Activated CD4-positive, alpha-beta T cell treated with anti-CD3 and anti-CD28 coated beads, Interleukin-2, amount 50 U/mL, for 1 hour (primary cell): Measurements from ENCODE around the gene CFAP221.

Source experiments
- DNase-seq: peaks from one replicate; pipeline ENCODE4 v3.0.0-alpha.2; 2020

CFAP221 gene

DNA sequence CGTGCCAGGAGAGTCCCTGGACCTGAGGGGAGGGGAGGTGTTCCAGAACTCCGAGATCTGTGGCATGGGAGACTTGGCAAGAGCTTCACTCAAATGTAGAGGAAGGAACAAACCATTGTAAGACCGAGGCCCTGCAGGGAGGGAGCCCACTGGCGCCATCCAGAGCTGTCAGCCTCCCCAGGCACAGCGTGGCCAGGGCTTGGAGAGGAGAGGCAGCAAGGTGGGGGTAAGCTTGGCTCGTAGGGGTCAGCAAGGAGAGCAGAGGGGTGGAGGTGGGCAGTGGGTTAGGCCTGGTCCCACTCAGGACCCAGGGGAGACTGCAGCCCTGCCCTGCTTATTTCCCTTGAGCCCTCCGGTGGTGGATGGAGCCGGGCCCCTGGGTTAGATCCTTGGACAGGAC lies 138.3 kb downstream of the CFAP221 start:
- DNase-seq, result no peak

GRCh38 chr2:119683074-119683712 lies 138.9 kb downstream of the CFAP221 start:
- DNase-seq, result no peak

DNA sequence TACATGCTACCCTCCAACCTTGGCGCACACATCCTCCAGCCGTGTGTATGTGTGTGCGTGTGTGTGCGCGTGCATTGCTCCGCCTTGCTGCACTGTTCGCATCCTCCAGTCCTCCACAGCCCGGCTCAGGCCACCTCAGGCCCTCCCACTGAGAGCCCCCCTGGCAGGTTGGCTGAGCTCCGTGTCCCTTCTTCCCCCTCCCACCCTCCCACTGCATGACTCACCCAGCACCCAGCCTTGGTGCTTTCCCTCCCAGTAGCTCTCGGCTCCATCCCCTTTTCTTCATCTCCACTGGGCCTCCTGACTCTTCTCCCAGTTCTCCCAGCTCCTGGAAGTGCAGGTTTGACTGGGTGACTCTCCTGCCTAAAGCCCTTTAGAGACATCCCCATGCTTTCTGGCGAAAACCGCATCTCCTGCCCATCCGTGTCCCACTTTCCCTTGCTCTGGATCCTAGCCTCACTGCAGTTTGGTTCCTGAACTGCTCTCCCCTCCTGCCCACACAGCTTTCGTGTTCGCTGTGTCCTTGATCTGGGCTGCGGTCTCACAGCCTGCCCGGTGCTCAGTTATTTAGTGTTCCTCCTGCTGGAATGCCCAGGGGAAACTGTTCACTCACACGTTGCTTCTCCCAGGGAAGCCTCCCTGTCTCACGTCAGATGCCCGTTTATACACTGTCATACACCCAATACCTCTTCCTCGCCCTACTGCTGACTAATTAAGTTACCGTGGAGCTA lies 139.6 kb downstream of the CFAP221 start:
- no peak for DNase-seq

GRCh38 chr2:119684518-119684917 lies 140.3 kb downstream of the CFAP221 start:
- DNase-seq, result no peak

DNA sequence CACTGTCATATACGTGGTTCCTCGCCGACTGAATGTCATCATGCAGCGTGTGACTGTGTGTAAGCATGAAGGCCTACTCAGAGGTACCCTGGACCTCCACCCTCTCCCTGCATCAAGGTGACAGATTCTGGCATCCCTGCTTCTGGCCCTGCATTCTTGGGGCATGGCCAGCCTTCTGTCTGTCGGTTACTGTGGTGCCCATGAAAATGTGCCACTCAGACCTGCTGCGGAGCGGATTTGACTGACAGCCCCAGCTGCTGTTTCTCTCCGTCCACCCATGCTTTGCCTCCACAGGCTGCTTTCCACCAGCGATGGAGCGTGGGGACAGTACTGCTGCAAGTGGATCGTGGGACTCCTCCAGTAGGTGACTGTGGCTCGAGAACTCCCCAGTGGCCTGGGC lies 144.4 kb downstream of the CFAP221 start:
- DNase-seq, result no peak

DNA sequence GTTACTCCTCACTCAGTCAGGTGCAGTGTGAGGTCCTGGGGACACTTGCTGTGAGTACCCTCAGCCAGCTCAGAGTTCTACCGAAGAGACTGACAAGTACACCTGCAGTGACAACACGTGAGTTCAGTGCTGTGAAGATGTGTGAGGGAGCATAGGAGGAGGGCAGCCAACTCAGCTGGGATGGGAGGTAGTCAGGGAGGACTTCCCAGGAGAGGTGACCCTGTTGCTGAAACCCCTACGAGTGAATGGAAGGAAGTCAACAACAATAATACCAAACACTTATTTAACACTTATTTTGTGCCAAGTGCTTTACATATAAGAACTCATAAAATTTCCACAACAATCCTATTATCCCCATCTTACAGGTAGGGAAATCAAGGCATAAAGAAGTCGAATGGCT lies 145.0 kb downstream of the CFAP221 start:
- no peak for DNase-seq

GRCh38 chr2:119691189-119691588 lies 146.9 kb downstream of the CFAP221 start:
- DNase-seq, result no peak

DNA sequence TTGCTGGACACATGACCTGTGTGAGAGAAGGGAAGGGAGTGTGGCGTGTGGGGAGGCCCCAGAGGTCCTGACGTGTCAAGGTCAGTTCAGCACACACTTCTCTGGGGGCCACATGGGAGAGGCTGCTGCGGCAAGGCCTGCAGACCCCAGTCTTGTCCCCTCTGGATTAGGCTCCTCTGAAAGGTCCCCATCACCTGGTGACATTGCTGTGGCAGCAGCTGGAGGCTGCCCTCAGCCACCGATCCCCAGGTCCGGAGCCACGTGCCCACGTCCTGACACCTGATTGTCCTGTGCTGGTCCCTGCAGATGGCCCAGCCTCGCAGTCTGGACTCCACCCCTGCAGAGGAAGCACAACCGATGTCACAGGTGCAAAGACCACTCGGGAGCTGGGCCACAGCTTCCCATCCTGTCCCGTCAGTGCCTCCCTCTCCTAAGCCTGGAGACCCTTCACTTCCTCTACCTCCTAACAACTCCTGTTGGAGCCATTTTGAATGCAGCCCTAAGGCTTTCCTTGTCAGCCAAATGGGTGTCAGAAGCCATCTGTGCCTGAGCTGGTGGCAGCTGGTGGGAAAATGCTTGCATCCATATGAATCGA lies 147.5 kb downstream of the CFAP221 start:
- DNase-seq, result no peak

DNA sequence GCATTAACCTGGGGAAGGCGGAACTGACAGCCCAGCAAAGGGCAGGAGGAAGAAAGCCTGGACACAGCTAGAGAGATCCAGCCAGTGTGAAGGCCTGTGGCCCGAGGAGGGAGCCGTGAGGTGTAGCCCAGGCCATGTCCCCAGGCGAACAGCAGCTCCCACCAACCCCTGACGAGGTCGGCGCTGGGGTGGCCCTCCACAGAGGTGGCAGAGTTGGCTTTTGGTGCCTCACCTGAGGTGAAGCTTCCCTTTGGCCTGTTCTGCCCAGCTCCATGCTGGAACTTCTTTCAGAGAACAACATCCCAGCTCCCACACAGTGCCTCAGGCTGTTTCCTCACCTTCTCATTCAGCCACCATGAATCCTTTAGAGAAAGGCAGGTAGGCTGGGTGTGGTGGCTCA lies 148.1 kb downstream of the CFAP221 start:
- DNase-seq, result no peak

DNA sequence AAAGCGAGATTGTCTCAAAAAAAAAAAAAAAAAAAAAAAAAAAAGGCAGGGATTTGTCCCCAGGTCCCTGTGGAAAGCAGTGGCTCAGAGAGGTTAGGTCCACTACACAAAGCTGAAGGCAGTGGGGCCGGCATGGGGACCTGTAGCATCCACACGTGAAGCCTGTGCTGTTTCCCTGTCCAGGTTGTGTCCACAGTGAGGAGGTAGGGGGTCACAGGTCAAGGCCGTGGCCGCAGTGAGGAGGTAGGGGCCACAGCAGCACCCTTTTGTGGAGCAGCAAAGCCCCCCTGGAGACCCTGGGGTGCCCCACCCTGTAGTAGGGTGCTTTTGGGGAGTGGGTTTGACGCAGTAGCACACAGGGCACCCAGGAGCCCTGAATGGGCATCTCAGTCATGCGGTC lies 148.7 kb downstream of the CFAP221 start:
- DNase-seq, result no peak

DNA sequence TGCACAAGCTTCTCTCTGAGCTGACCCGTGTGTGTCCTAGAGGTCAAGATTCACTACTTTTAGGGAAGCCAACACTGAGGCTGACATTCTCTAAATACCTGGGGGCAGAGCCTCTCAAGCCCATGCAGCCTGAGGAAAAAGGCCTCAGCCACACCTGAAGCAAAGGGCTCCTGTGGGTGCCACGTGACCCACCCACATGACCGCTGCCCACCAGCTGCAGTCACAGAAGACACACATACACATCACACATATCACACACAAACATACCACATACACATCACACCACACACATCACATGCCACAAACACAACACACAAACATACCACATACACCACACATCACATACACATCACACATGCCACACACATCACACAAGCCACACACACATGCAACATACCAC lies 149.3 kb downstream of the CFAP221 start:
- no peak for DNase-seq

- no peak for DNase-seq
Measured at GRCh38 chr2:119693967-119694366, 149.7 kb downstream of the CFAP221 start.

GRCh38 chr2:119694470-119694844 lies 150.2 kb downstream of the CFAP221 start:
- DNase-seq, result no peak

- DNase-seq, result peak; percentile 17
Measured at GRCh38 chr2:119694845-119695521, 150.7 kb downstream of the CFAP221 start.

GRCh38 chr2:119696005-119696404 lies 151.8 kb downstream of the CFAP221 start:
- no peak for DNase-seq

DNA sequence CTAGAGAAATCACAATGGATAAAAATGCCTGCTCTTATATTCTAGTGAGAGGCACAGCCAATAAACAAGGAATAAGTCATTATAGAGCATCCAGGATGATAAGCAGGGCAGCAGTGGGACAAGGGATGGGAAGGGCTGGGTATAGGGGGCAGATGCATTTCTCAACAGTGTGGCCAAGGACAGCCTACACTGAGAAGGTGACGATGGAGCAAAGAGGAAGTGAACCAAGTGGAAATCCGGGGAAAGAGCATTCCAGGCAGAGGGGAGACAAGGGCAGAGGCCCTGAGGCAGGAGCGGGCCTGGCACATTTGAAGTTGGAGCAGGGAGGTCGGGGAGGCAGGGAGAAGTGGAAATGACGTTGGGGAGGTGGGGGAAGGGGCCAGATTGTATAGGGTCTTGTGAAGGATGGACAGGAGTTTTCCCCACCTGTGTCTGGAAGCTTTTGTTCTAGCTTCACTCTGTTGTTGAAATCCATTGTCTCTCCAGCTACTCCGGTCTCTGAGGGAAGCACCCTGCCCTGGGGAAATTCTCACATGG lies 152.3 kb downstream of the CFAP221 start:
- no peak for DNase-seq

GRCh38 chr2:119697290-119698020 lies 153.2 kb downstream of the CFAP221 start:
- DNase-seq, result no peak

GRCh38 chr2:119698246-119698645 lies 154.0 kb downstream of the CFAP221 start:
- no peak for DNase-seq

GRCh38 chr2:119699016-119699606 lies 154.9 kb downstream of the CFAP221 start:
- no peak for DNase-seq

- no peak for DNase-seq
Measured at GRCh38 chr2:119700866-119701265, 156.6 kb downstream of the CFAP221 start.

- no peak for DNase-seq
Measured at GRCh38 chr2:119701352-119701751, 157.1 kb downstream of the CFAP221 start.

- no peak for DNase-seq
Measured at GRCh38 chr2:119702203-119702917, 158.1 kb downstream of the CFAP221 start.
